Measurements from ENCODE around the gene NKX1-1.

DNA sequence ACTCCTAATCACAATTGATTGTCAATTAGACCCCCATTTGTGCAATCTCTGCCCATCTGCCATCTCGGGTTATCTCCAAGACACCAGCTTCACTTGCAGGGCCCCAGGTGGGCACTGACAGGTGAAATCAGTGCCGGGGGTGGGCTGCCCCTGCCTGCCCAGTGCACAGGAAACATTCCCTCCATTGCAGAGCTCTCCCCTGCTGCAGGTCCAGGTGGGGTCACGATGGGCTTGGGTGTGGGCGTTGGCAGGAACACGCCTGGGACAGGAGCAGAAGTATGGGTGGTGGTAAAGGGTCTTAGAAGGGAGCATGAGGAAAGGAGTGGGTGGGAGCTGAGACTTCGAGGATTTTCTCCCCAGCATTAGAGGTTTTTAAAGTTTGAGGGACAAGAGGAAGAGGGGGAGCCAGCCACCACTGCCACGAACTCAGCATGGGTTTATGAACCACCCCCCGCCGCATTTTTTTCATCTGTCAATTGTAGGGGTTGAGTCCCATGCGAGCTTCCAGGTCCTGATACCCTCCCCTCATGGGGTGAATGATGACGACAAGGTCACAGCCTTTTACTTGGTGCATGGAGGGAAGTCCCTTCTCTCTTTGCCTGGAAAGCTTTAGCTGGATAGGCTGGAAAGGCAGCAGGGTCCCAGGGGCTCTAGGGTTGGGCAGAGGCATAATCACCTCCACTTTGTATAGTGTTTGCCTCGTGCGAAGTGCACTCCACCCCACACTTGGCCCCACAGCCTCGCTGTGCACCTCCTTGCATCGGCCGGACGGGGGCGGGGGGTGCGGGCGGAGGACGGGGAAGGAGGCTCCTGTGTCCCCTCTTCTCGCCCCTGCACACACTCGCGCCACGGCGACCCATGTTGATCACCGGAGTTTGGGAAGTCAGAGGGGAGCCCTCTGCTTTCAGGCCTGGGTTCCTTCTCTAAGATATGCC is 3.5 kb upstream of the NKX1-1 start:
- TF ChIP-seq POLR2A (IDR thresholded peaks at IDR 0.05), result no peak
- TF ChIP-seq POLR2AphosphoS5 (IDR thresholded peaks at IDR 0.05), result no peak
- TF ChIP-seq EP300 (IDR thresholded peaks at IDR 0.05), result no peak

Measured in gastroesophageal sphincter (tissue), 2 donors.